NCI-H2196 (cell line): ENCODE results near the gene SPHK2.
A peak's percentile ranks its signal among the peaks of the same experiment; 100 is the strongest.

Experiments
- DNase-seq: peaks from one replicate; lab custom pipeline; 2025; ENCODE audit not compliant: unreplicated experiment; lab: John Stamatoyannopoulos, UW

The SPHK2 gene

GRCh38 chr19:48603449-48603848, 15.9 kb upstream of the SPHK2 start:
- no peak for DNase-seq

DNA sequence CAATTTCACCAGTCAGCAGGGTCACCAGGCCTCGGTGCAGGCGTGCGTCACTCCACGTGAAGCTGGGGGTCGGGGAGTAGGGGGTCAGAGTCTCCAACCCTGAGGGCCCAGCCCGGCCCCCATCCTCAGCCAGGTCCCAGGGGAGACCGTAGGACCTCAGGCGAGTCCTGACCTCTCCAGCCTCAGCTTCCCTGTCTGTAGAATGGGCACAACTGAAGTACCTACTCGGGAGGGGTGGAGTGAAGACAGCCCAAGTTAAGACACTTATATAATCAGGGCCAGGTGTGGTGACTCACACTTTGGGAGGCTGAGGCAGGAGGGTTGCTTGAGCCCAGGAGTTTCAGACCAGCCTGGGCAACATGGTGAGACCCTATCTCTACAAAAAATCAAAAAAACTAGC, 15.5 kb upstream of the SPHK2 start:
- no peak for DNase-seq

- DNase-seq: no peak
These were observed 12.6 kb upstream of the SPHK2 start, which contains the start of gene SPACA4 for GRCh38 chr19:48606463-48607358. Gene SPACA4, plus strand, starts transcription at chr19:48606742. Its CDS starts 237 bp downstream, at chr19:48606979.

DNA sequence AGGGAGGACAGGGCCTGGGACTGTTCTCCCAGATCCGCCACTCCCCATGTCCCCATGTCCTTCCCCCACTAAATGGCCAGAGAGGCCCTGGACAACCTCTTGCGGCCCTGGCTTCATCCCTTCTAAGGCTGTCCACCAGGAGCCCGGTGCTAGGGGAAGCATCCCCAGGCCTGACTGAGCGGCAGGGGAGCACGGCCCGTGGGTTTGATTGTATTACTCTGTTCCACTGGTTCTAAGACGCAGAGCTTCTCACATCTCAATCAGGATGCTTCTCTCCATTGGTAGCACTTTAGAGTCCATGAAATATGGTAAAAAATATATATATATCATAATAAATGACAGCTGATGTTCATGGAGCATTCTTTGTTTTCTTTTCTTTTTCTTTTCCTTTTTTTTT, 11.9 kb upstream of the SPHK2 start:
- no peak for DNase-seq

- DNase-seq: peak; percentile 52
These were observed 10.5 kb upstream of the SPHK2 start for GRCh38 chr19:48608798-48609263.

DNA sequence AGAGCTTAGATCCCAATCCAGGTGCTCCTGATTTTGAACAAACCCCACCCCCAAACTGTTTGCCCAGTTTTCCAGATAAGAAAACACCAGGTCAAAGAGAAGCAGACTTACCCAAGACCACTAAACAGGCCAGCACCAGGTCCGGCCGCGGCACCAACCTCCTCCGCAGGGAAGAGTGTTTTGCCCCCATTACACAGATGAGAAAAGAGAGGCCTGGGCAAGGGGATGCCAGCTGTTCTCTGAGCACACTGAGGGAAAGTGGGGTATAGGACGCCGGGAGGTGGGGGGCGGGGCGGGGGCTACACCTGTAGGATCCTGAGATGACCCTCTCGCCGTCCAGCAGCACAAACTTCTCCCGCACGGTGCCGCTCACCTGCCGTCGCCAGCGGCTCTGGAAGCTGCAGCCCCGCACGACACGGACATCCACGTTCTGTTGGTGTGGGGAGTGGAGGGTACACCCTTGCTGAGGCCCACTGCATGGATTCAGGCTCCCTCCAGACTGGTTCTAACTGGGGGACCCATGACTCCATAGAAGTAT, 9.7 kb upstream of the SPHK2 start:
- no peak for DNase-seq

DNA sequence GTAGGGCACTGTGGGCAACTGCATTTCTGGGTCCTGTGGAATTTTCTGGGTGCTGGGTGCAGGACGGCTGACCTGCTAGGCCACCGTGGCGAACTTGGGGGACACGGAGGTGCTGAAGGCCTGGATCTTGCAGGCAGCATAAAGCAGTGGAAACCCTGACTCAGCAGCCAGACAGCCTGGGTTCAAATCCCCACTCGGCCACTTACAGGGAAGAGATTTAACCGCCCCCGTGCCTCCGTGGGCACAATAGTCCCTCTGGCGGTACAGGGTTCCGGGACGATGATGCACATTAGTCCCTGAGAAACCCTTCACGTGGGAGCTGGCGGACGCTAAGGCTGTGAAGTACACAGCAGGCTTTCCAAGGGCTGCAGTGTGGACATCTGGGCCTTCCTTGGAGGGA, 7.4 kb upstream of the SPHK2 start:
- no peak for DNase-seq

DNA sequence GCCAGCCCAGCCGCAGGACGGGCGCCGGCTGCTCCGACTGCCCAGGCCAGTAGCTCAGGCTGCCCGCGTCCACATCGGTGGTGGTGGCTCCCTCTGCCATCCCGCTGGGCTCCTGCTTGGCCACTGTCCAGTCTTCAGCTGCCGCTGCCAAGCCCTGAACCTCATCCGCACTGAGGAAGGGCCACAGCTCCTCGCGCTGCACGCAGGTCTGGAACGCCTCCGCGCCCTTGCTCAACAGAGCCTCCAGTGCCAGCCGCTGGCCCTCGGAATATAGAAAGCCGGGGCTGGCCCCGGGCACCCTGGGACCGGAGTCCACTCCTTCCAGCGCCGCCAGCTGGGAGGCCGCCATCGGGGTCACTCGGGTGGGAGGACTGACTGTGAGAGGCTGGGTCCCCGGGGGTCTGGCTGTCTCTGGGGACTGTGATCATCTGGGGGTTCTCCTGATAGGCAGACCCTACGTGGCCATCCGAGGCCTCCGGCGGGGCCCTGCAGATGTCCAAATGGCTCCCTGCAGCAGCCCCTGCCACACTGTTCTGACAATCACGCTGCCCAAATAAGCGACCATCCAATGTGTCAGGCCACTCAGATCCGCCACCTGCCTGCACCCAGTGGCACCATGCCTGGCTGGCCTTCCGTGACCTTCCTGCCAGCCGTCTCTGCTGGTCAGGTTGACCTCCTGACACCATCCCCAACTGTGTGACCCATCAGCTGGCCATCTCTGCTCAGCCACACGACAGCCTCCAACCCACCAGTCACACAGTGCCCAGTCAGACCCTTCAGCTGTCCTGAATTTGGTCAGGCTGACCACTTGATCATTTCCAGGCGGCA, 6.1 kb upstream of the SPHK2 start:
- DNase-seq: no peak

GRCh38 chr19:48613852-48614435, 5.4 kb upstream of the SPHK2 start:
- no peak for DNase-seq

GRCh38 chr19:48614436-48615230, 4.7 kb upstream of the SPHK2 start, which contains the start of gene FAM83E:
Gene FAM83E, minus strand, starts transcription at chr19:48615076. Its CDS starts 1,704 bp downstream, at chr19:48613372.
- no peak for DNase-seq

GRCh38 chr19:48615231-48616040, 3.9 kb upstream of the SPHK2 start:
- DNase-seq: no peak

DNA sequence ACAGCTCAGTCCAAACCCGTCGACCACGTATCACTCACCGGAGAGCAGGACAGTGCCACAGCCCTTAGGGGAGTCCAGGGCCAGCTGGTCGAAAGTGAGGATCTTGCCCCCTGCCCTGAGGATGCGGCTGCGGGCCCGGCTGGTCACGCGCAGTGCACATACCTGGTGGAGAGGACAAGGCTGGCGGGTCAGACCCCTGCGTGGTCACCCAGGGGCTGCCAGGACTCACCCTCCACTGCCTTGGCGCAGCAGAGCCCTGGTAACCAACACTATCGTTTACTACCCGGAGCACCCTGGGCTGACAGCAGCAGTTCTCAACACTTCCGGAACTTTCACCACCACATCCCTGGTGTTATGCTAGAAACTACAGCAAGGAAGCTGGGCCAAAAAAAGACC, 3.3 kb upstream of the SPHK2 start:
- DNase-seq: no peak

- DNase-seq: no peak
These were observed 2.7 kb upstream of the SPHK2 start for GRCh38 chr19:48616491-48617056.

DNA sequence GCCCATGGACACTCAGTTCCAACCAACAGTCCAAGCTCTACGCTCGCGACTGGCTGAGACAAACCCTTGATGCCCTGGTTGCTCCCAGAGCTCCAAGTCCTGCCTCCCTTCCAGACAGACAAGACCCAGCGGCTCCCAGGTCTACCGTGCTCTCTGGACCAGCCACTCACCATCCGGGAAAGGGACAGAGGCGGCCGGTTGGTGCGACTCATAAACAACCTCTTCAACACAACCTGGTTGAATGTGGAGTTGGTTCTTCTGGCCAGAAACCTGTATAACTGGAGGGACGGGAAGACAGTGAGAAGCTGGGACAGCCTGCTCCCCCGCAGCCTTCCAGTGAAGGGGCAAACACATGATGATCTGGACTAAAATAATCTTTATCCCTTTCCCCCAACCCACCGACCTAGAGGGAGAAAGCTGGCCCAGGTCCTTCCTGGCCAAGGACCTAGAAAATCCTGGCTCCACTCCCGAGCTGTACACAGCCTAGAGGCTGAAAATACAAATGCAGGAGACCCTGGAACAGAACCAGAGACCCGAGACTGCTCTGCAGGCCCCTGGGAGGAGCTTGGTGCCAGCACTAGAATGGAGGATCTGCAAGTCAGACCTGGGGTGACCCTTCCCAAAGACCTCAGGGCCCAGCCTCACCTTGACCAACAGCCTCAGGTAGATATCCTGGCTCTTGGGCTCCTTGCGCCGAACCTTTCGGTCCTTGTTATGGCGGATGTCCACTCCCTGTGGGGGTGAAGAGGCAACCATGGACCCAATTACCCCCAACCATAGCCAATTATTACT, 2.0 kb upstream of the SPHK2 start:
- DNase-seq: no peak

DNA sequence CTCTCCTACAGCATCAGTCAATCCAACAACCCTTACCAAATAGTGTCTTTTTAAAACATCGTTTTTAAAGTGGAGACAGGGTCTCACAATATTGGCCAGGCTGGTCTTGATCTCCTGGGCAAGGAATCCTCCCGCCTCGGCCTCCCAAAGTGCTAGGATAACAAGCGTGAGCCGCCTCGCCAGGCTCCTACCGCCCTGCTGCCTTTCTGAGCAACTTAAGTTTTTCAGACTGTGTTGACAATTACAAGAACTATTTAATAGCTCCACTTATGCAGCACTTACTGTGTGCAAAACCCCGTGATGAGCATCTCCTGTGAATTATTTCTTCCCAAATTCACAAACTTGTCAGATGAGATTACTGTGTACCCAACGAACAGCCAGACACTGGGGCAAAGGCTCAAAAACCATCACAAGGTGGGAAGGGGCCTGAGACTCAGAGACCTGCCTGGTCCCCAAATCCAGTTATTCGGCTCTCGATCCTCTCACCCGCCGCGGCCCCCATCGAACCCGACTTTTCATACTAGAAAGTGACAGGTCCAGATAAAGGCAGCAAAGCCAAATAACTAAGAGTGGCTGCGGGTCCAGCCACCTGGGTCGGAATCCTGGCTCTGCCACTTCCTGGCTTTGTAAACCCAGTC, 909 bp upstream of the SPHK2 start:
- no peak for DNase-seq

DNA sequence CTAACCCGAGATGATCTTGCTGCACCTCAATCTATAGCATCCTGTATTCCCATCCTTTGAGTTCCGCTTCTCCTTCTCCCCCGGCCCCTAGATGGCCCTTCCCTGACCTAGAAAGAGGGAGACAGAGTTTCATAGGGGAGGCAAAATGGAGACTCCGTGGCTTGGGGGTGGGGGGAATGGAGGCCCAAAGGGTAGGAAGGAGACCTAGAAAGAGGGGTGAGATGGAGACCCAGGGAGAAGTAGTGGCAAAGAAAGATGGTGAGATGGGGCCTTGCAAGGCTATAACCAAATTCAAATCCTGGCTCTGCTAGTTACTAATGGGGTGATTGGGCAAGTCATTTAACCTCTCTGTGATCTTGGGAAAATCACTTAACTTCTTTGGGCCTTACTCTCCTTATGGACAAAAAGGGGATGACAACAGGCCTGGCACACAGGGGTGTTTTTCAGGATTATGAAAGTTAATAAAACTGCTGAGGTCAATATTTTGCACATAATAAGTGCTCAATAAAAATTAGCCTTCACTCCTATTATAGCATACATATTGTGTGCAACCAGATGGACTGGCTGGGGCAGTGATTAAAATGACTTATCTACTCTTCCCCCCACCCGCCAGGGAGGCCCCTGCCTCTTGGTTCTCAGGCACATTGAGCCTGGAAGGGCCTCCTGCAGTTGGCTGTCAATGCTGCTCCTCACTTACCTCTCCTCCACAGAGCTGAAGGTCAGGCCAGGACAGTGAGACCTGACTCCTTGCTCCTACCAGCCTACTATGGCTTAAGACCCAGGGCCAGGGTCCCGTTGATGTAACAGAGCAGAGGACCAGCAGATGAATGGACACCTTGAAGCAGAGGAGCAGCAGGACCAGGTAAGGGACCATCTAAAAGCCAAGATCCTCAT, 633 bp downstream of the SPHK2 start:
- DNase-seq: no peak

DNA sequence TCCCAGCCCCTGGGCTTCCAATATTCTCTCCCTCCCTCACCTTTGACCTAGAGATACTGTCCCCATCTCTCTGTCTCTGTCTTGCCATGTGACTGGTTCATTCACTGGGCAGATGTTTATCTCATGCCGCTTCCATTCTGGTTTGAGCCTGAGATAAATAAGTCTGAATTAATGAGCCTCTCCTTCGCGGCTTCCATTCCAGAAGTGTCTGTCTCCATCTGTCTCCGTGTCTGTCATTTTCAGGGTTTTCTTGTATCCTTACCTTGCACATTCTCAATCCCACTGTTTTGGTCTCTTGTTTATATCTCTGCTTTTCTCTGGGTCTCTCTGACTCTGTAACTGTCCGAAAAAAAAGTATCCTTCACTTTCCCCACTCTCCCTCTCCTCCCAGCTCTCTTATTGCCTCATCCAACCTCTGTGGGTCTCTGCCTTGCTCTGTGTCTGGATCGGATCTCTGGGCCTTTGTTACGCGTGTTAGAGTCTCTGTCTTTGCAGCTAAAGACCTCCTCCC, 4.3 kb downstream of the SPHK2 start:
- no peak for DNase-seq
